Measurements from ENCODE around the gene BMP5.

Gene BMP5

DNA sequence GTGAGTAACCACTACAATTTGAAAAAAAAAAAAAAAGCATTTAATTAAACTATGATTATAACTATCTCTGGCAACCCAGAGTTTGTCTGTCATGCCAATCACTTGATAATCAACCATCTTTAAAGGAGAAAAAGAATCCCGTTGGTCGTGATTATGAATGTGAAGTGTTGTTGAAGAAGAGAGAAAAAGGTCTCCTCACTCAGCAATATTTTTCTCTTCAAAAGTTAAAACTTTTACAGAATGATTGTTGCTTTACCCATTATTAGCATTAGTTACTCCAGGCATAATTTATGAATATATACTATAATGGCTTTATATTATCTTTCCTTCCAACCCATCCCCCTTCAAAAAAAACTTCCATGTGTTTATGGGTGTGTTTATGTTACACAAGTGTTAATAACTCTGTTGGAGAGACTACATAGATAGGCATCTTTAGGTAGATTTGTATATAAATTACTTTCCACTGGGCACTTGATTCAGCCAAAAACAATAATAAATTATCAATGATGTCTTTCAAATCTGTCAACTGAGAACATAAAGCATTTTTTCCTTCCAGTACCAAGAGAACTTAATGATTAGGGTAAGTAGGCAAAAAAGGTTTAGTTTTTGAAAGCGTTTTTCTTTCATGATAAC lies 5.1 kb downstream of the BMP5 start:
- DNase-seq = no peak

DNA sequence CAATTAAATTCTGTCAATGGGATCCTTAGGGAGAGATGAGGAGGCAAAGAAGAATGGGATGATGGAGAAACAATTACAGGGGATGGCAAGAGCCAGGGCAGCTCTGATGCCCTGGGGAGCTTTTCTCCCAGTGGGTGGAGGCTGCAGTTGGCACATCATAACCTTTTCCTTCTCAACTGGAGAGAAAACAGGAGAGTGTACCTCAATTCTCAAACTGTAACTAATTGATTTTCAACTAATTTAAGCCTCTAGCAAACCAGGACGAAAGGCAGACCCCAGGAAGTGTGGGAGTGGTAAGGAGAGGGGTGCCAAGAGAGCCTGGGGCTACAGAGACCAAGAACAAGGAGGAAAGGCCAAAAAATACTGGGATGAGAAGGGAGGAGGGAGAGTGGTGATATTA lies 5.7 kb downstream of the BMP5 start:
- DNase-seq = no peak

DNA sequence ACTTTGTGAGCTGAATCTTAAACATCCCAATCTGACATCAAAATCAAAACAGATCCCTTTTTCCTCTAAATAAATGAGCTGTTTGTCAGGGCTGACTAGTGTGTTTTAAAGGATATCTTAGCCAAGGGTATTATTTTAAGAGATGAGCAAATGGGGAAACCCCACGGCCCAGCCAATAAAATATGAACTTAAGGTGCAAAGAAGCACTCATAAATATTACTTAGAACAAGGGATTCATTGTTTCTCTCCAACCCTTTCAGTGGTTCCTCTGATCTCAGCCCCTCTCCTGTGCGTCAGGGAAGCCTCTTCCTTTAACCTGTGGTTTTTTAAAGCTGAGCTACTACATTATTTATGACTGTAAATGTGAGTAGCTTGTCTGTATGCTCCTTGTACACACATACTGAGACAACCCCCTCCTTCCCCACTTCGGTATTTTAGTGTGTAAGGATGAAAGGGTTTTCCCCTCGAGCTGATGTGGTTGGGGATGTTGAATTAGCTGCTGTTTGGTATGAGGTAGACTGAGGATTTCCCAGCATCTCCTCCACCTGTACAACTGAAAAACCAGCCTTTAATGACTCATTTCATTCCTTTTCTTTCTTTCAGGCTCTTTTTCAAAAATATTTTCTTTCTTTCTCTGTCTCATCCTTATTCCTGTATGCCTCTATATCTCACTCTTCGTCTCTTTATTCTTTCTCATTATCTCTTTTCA lies 6.5 kb downstream of the BMP5 start:
- DNase-seq = no peak

DNA sequence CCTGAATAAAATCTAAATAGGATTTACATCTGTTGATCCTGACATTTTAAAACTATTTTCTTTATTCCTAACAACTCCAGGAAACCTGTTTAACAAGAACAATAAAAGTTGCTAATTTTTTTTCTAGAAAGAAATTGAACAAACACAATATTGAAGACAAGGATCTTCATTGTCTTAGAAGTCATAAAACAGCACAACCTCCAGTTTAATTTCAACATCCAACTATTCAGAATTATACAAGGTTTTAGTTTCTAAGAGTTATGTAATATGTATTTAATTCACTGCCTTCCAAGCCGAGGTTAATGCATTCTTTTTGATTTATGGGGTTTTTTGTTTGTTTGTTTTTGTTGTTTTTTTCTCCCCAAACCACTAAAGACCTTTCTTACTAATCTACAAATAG lies 7.2 kb downstream of the BMP5 start:
- DNase-seq = no peak

DNA sequence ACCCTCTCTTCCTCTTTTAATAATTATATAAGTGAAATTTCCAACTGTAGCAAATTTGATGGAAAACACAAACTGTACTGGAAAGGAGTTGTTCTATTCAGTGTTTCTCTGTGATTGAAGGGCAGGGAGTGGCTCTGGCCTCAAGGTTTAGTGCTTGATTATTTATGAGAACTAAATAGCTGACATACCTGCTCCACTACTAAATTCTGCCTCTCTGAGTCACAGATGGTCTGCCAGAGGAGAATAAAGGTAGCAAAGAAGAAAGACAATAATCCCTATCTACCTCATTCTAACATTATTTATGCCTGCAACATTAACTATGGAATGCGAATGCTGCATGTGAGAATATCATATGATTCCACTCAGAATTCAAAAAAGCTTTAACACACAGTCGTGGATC lies 9.3 kb downstream of the BMP5 start:
- no peak for DNase-seq

DNA sequence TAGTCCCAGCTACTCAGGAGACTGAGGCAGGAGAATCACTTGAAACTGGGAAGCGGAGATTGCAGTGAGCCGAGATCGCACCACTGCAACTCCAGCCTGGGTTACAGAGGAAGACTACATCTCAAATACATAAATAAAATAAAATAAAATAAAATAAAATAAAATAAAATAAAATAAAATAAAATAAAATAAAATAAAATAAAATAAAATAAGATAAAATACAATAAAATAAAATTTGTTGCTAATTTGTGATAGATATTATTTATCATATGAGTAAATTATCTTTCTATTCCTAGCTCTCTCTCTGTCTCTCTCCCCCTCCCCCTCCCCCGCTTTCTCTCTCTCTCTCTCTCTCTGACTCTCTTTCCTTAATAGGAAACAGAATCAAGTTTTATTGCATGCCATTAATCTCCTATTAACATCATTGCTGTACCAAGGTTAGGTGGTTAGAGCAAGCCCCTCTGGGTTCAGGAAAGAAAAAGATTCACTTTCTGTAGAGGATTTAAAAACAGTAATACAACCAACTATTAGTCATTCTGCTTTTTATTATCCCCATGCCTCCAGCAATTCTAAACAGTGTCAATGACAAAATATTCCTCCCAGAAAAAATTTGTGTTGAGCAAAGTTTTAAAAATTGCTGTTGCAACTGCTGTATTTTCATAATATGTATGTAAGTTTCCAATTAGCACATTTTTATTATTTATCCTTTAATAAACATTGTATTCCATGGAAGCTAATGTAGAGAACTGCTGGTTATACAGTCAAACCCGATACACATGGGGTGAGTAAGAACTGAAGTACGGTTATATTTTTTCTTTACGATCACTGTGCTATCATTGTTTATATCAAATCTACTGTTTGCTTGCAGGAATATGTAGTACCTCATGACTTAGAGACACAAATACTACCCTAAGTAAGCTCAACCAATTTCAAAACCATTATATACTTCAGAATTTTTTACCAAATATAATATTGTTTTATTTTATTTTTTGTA lies 22.1 kb downstream of the BMP5 start:
- DNase-seq = no peak

DNA sequence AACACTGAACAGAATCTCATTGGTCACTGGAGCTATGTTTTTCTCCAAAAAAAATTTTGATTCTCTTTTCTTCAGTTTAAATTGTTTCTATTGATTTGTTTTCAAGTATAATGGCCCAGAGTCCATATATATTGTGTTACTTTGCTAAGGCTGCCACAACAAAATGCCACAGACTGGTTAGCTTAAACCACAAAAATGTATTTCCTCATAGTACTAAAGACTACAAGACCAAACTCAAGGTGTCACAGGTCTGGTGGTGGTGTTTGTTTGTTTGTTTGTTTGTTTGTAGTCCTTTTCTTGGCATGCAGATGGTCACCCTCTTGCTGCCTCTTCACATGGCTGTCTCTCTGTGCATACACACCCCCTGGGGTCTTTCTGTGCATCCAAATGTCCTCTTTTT lies 34.0 kb downstream of the BMP5 start:
- no peak for DNase-seq

DNA sequence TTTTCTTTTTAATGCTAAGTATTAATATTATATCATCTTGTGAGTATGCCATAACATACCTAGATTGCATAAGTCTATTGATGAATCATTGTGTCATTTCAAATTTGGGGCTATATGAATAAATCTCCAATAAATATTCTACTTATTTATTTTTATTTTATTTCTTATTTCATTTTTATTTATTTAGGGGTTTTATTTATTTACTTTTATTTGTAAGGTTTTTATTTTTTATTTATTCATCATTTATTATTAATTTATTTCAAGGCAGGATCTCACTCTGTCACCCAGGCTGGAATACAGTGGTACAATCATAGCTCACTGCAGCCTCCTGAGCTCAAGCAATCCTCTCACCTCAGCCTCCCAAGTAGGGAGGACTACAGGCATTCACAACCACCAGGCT lies 36.3 kb downstream of the BMP5 start:
- DNase-seq = no peak

DNA sequence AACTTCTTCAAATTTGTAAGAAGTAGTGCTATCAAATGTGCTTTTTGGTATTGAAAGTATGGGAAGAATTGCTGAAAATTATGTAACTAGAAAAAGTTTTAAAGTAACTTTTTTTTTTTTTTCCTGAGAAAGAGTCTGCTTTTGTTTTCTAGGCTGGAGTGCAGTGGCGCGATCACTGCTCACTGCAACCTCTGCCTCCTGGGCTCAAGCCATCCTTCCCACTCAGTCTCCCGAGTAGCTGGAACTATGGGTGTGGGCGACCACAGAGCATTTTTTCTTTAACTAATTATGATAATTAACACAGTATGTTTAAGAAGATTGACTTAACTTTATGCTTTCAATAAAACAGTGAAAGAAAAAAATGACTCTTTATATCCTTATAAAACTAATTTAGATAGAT lies 38.4 kb downstream of the BMP5 start:
- DNase-seq = no peak

DNA sequence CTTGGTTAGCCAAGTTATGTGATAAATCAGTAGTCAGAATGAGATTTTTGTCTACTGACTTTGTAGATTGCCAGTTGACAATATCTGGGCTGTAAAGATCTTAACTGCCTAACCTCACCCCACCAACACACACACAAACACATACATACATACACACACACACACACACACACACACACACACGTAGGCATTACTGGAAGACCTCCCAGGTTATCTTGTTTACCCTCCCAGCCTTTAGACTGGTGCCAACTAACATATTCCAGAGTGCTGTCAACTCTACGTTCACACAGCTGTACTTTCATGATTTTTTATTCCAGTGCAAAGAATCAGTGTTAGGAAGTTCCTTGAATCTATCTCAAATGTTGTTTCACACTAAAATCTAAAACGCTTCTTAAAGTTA lies 38.9 kb downstream of the BMP5 start:
- no peak for DNase-seq

DNA sequence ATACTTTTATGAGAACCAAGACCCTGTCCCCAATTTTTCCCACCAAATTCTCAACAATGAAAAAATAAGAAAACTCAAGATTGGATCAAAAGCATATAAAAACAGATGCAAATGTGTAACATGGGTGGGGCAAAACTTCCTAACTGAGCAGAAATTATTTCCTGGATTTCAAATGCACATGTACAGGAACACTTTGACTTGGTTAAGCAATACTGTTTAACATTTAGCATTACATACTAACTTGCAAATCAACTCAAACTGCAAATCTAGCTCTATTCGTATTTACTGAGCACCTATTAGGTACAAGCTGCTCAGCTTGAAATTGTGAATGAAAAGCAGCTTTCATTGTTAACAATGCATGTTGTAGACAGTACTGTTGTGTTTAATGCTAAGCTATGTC lies 40.2 kb downstream of the BMP5 start:
- DNase-seq = no peak

DNA sequence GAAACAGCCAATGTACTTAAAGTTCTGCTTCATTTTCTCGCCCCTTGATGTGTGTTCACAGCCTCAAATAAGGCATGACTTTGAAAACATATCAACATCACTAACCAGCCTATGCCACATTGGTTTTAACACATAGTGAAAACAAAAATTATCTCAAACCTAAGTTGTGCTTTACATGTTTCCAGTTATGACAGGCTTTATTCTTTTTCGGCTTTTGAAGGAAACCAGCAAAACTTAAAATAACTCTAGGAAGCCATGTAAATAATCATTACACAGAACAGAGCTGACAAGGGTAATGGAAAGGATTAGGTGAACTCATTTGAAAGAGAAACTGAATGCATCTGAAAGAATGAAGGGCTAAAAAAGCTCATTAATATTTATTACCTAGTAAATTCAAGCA lies 42.1 kb downstream of the BMP5 start:
- no peak for DNase-seq

DNA sequence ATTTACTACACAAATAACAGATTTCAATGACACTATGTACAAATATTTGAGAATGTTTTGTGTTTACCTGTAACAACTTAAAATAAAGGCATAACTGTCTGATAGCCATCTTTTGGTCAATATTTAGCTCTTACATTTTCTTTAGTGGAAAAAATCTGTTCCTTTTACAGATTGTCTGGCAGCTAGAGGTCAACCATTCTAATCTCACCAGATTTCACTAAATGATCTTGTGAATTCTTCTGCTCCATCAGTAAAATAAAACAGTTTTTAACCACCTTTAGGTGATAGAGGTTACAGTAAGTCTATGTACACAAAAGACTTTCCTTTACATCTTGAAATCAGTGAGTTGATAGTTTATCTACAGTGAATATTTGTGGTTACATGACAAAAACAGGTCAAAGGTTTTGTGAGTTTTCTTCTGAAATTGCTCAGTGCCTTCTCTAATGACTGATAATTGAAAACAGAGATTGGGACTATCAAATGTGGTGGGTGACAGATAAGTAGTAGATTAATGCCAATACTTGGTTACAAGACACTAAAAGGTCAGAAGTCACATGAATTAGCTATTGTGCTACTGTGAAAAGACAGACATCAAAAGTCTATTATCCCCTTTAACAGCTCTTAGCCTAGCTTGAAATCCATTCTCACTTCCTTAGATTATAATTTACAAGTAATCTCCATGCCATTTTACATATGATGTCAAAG lies 47.4 kb downstream of the BMP5 start:
- no peak for DNase-seq

DNA sequence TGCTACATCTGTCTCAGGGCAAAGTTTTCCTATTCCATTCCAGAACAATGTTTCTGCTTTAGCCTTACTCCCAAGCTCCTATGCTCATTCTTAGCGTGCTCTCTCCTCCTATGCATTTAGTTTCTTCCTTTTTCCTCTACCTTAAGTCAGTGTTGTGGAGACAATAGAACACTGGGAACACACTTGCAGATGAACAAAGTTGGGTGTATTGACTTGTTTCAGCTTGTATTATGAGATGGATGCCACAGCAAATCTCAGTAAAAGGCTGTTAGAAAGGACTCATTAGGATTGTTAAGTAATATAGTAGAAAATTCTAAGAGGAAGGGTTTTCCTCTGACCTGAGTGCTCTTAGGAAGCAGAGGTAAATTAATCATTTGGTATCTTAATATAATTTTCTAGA lies 48.4 kb downstream of the BMP5 start:
- DNase-seq = no peak

DNA sequence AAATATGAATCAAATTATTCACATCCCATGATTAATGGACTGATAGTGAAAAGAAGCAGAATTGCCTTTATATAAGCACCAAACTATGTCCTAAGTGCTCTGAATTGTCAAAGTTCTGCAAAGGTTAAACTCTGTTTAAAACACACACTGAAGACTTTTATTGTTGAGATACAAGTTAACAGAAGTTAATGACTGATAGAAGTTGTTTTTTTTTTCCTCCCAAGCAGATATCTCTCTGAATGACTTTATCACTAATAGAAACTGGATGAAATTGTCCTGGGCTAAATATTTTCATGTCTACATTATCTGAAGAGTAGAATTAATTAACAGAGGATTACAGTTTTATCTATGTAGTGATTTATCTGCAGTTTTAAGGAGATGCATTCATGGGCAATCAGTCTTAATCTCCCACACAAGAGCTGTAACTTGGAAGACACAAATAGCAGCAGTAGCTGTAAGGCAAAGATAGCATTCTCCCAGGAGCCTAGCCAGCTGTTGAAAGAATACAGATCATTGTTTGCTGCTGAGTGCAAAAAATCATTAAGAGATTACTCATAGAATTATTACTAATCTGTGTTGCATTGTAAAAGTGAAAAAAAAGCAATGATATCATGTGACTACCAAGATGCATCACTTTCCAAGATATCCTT lies 49.9 kb downstream of the BMP5 start:
- no peak for DNase-seq

DNA sequence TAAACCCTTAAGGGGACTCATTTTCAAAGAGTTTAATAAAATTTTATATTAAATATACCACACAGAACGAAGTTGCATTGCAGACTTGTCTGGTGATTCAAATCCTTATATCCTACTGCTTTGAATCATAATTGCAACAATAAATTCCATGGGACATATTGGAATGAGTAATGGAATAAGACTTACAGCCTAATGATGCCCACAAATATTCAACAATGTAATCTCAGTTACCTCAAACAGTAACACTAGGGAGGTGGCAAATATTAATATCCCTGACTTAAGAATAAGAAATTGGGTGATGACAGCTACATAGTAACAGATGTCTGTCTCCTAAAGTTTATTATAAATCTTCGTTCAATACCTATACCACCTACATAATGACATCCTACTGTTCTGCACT lies 52.6 kb downstream of the BMP5 start:
- no peak for DNase-seq

DNA sequence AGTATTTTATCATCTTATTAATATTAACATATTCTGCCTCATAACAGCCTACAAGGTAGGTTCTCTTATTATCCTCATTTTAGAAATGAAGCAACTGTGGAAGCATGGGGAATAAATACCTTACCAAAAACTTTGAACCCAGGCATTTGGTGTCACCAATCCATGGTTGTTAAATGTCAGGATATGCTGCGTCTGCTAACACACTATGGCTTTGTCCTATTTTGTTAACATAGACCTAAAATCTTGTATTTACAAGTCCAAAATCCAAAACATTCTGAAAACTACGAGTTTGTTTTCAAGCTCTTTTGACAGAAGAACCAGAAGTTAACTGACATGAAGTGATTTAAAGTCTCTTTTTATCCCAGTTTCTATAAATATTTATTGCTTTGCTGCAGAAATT lies 53.4 kb downstream of the BMP5 start:
- DNase-seq = no peak

DNA sequence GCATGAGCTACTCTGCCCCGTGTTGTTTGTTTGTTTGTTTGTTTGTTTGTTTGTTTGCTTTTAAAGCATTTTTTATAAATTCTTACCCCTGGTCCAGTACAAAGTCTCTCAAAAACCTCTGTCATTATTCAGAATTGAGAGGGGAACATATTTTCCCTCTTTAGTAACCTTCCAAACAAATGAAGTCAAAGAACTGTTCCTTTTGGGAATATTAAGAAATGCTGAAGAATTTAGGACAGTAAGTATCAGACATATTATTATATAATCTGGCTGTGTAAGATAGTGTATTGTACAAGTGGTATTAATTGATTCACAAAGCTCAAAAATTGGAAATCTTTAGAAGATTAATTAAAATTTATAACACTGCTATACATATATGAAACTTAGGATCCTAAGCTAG lies 54.7 kb downstream of the BMP5 start:
- no peak for DNase-seq

DNA sequence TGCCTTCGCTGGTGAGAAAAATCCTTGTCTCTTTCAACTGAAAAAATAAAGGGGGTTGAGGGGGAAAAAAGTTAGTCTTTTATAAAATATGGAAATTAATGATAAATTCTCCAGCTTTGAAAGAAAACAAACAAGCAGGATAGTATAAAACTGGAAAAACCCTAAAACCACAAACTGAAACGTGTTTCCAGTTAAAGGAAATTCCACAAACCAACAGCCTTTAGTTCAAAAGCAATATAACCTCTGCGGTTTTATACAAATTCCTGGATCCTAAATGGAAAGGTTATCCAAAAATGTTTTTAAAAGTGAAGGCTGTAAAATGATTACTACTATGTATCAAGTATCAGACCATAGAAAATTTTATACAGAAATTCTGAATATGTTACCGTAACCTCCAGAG lies 55.6 kb downstream of the BMP5 start:
- DNase-seq = no peak

DNA sequence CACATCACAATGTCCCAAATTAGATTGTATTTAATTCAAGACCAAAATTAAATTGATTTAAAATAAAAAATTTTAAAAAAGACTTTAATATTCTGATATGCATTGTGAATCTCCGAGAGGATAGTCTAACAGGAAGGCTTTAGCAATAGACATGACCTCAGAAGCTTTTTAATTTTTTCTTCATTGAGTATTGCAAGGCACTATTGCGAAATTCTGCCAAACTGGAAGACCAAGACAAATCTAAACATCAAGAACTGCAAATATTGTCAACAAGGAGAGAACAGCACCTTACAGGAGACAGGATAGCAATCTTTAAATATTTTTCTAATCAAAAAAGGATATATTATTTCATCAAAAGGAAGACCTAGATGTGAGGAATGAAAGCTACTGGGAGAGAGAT lies 56.9 kb downstream of the BMP5 start:
- DNase-seq = no peak

DNA sequence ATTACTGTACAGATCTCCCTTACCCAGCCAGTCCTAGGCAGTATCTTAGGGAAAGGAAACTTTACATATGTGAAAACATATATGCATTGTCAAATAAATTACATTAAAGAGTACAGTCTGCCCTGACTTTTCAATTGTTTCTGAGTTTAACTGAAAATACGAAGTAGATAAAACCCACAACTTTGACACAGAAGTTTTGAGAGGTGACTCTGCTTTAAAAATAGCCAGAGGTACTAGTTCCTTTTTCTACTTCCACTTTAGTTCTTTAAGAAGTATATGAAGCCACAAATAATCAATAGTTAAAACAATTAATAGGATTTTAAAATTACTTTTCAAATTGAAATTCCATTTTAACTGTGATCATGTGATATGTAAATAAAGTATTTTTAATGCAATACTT lies 62.9 kb downstream of the BMP5 start:
- no peak for DNase-seq

DNA sequence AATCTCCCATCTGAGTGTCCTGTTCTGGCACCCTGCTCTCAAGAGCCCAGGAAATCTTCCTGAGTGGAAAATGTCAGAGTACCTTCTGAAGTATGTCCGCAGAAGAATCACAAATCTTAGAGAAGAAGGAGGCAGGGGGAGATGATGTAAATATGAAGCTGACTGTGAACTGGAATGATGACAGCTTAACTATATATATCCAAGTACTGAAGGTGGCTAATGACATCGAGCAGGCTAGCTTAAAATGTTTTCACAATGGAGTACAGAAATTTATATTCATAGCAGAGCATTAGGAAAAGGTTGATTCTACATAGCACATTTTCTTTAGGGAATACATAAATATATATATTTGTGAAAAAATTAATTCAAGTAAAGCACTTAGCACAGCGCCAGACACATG lies 64.3 kb downstream of the BMP5 start:
- DNase-seq = no peak

DNA sequence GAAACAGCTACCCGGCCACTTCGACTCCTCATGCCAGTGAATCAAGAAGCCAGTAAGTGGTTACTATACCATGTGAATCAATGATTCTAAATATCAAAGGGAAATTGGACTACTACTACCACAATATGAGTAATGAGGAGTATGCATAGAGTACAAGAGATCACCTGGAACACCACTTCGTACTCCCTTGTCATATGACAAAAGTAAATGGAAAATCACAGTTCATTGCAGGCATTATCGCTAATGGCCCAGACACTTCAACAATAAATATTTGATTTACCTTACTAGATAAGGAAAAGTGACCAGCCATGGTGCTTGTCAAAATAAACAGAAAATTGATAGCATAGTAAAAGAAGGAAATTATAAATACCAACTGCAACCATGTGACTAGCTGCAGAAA lies 73.1 kb downstream of the BMP5 start:
- DNase-seq = no peak
